GM12891 (cell line): ENCODE data around the gene SIGLEC12.

Source experiments
- DNase-seq: peaks from one replicate; pipeline ENCODE4 v3.0.0; 2011; ENCODE audit warnings: low spot score; ENCODE audit not compliant: insufficient read length
- FAIRE-seq: peaks from 2 replicates; lab custom pipeline; 2011; peaks lifted over from hg19 to GRCh38; lab: Jason Lieb, UNC
- PAX5 ChIP-seq: IDR thresholded peaks from 2 replicates; pipeline ENCODE4 v1.6.1; 2011; ENCODE audit warnings: low read length, moderate library complexity, mild to moderate bottlenecking; ENCODE audit not compliant: insufficient read depth, severe bottlenecking
- POLR2A ChIP-seq: IDR thresholded peaks from 2 replicates; pipeline ENCODE4 v1.6.1; 2011; ENCODE audit warnings: low read depth, low read length, control low read depth
- POLR2AphosphoS5 ChIP-seq: IDR thresholded peaks from 2 replicates; pipeline ENCODE4 v1.6.1; 2011; ENCODE audit warnings: low read depth, low read length, control low read depth
- POU2F2 ChIP-seq: IDR thresholded peaks from 2 replicates; pipeline ENCODE4 v1.6.1; 2011; ENCODE audit warnings: low read depth, mild to moderate bottlenecking, control low read depth, low read length, moderate library complexity
- SPI1 ChIP-seq: IDR thresholded peaks from 2 replicates; pipeline ENCODE4 v1.6.1; 2011; ENCODE audit warnings: low read depth, low read length, control low read depth
- TAF1 ChIP-seq: IDR thresholded peaks from 2 replicates; pipeline ENCODE4 v1.6.1; 2011; ENCODE audit warnings: low read depth, low read length, control low read depth

SIGLEC12 gene

GRCh38 chr19:51542699-51543098 is 41.1 kb upstream of the SIGLEC12 start:
- DNase-seq (no peak), FAIRE-seq (no peak)
- TF ChIP-seq PAX5 (no peak), SPI1 (no peak), POU2F2 (no peak), POLR2AphosphoS5 (no peak), POLR2A (no peak), TAF1 (no peak)

- no peak for FAIRE-seq
- no peak for DNase-seq
- TF ChIP-seq PAX5 (no peak), TAF1 (no peak), SPI1 (no peak)
These were observed 40.1 kb upstream of the SIGLEC12 start for GRCh38 chr19:51541458-51542357.

GRCh38 chr19:51539821-51540366 is 38.3 kb upstream of the SIGLEC12 start:
- no peak for FAIRE-seq

GRCh38 chr19:51535535-51535934 is 33.9 kb upstream of the SIGLEC12 start:
- FAIRE-seq (no peak), DNase-seq (no peak)
- TF ChIP-seq POLR2A = no peak
- TF ChIP-seq POLR2AphosphoS5 = no peak
- no peak for TF ChIP-seq TAF1
- TF ChIP-seq SPI1 = peak; percentile 70
- no peak for TF ChIP-seq PAX5
- no peak for TF ChIP-seq POU2F2

More at GRCh38 chr19:51539821-51540366, 38.3 kb upstream of the SIGLEC12 start:
- no peak for DNase-seq
- TF ChIP-seq SPI1 (no peak), POLR2A (no peak), POLR2AphosphoS5 (no peak), POU2F2 (no peak), PAX5 (no peak), TAF1 (no peak)

GRCh38 chr19:51531349-51532315 is 30.0 kb upstream of the SIGLEC12 start, which contains the start of gene SIGLEC6:
Gene SIGLEC6, minus strand, starts transcription at chr19:51531670. Its CDS starts 22 bp downstream, at chr19:51531648.
- peak; percentile 57 for DNase-seq
- peak; percentile 93 for FAIRE-seq
- peak; percentile 97 for TF ChIP-seq SPI1
- no peak for TF ChIP-seq TAF1

- no peak for TF ChIP-seq PAX5
- no peak for TF ChIP-seq POU2F2
- no peak for TF ChIP-seq POLR2A
- no peak for TF ChIP-seq SPI1
- no peak for TF ChIP-seq TAF1
- TF ChIP-seq POLR2AphosphoS5 = no peak
These were observed 29.0 kb upstream of the SIGLEC12 start for GRCh38 chr19:51530616-51531015.

GRCh38 chr19:51529301-51529700 is 27.7 kb upstream of the SIGLEC12 start:
- TF ChIP-seq POLR2AphosphoS5 (no peak), POU2F2 (no peak), TAF1 (no peak), SPI1 (no peak), PAX5 (no peak), POLR2A (no peak)
- no peak for DNase-seq
- FAIRE-seq = no peak

More at GRCh38 chr19:51530616-51531015, 29.0 kb upstream of the SIGLEC12 start:
- DNase-seq (no peak), FAIRE-seq (no peak)

GRCh38 chr19:51525651-51526050 is 24.1 kb upstream of the SIGLEC12 start:
- FAIRE-seq (no peak), DNase-seq (no peak)
- TF ChIP-seq SPI1 = no peak
- no peak for TF ChIP-seq POU2F2
- TF ChIP-seq PAX5 = no peak
- no peak for TF ChIP-seq POLR2AphosphoS5
- TF ChIP-seq POLR2A = no peak
- TF ChIP-seq TAF1 = no peak
